Measurements from ENCODE around the gene RALGDS.
A peak's percentile ranks its signal among the peaks of the same experiment; 100 is the strongest.

The RALGDS gene

GRCh38 chr9:133151041-133151440 is 30.0 kb upstream of the RALGDS start:
- no peak for DNase-seq (ENCODE audit: low spot score)

- peak; percentile 89 for DNase-seq (ENCODE audit: low spot score)
These were observed 28.3 kb upstream of the RALGDS start for GRCh38 chr9:133149130-133150015.

GRCh38 chr9:133148199-133149129 is 27.4 kb upstream of the RALGDS start:
- DNase-seq (ENCODE audit: low spot score) = peak; percentile 67

GRCh38 chr9:133147412-133148198 is 26.6 kb upstream of the RALGDS start:
- peak; percentile 84 for DNase-seq (ENCODE audit: low spot score)

GRCh38 chr9:133146746-133147411 is 25.8 kb upstream of the RALGDS start:
- DNase-seq (ENCODE audit: low spot score) = no peak

- no peak for DNase-seq (ENCODE audit: low spot score)
These were observed 24.1 kb upstream of the RALGDS start for GRCh38 chr9:133144904-133145851.

GRCh38 chr9:133144142-133144903 is 23.3 kb upstream of the RALGDS start:
- DNase-seq (ENCODE audit: low spot score) = peak; percentile 90

- no peak for DNase-seq (ENCODE audit: low spot score)
These were observed 22.6 kb upstream of the RALGDS start for GRCh38 chr9:133143639-133144141.

- DNase-seq (ENCODE audit: low spot score) = no peak
These were observed 21.9 kb upstream of the RALGDS start for GRCh38 chr9:133142684-133143622.

GRCh38 chr9:133141833-133142595 is 21.0 kb upstream of the RALGDS start:
- no peak for DNase-seq (ENCODE audit: low spot score)

GRCh38 chr9:133140606-133141005 is 19.6 kb upstream of the RALGDS start:
- DNase-seq (ENCODE audit: low spot score) = no peak

- no peak for DNase-seq (ENCODE audit: low spot score)
These were observed 19.1 kb upstream of the RALGDS start for GRCh38 chr9:133140174-133140505.

- no peak for DNase-seq (ENCODE audit: low spot score)
These were observed 18.5 kb upstream of the RALGDS start for GRCh38 chr9:133139246-133140173.

GRCh38 chr9:133137451-133138231 is 16.6 kb upstream of the RALGDS start:
- DNase-seq (ENCODE audit: low spot score) = no peak

GRCh38 chr9:133135146-133135745 is 14.2 kb upstream of the RALGDS start:
- no peak for DNase-seq (ENCODE audit: low spot score)
